ENCODE measurements around the gene CASTOR1. TPM values are rescaled to one million over a fixed set of nuclear protein-coding genes. Genes with fewer than 3 reads are reported as not detected.

The CASTOR1 gene
- total RNA-seq, 2 experiments from 2014 or later: 4.5 to 9.1 TPM

GRCh38 chr22:30294066-30294465, 4.8 kb upstream of the CASTOR1 start:
- Histone ChIP-seq H3K4me2 (ENCODE audit: low read length) (no peak overlapping the region), H3K9me2 (ENCODE audit: insufficient read depth, low read length) (no peaks in the 10 kb centered on the region), H2AFZ (ENCODE audit: low read length) (no peak overlapping the region), H3K27ac (ENCODE audit: low read depth, low read length, poor library complexity, severe bottlenecking) (no peak overlapping the region), H3K9me3 (ENCODE audit: low read length) (no peaks in the 10 kb centered on the region), H3K79me2 (ENCODE audit: insufficient read depth, low read depth, low read length) (no peaks in the 10 kb centered on the region), H3K4me3 (ENCODE audit: low read depth, low read length, poor library complexity, severe bottlenecking) (no peak overlapping the region), H4K20me1 (ENCODE audit: insufficient read depth, low read length) (no peaks in the 10 kb centered on the region), H3K36me3 (ENCODE audit: insufficient read depth, low read length) (peaks cover 16% of the 10 kb centered on the region; the same call in 1 of the 2 replicates), H3K4me1 (ENCODE audit: insufficient read depth, low read length, poor library complexity, severe bottlenecking) (peaks cover 30% of the 10 kb centered on the region)
- ChIA-PET POLR2A (no interaction called here), CTCF (ENCODE audit: unreplicated experiment) (no interaction called here)
- intact Hi-C loops (cut with micrococcal nuclease; ENCODE audit: unreplicated experiment): no loop called here
- BruUV-seq (replicated peaks): no TSS peak
- DNase-seq (ENCODE audit: low spot score): no peak
- TF ChIP-seq EZH2phosphoT487 (IDR thresholded peaks at IDR 0.05; ENCODE audit: borderline replicate concordance, low read depth, low read length) (no peak), CTCF (conservative IDR thresholded peaks at IDR 0.05; ENCODE audit: low read length) (no peak)

- H3K9me3 ChIP-seq (ENCODE audit: low read length): no peaks in the 10 kb centered on the region
- no peaks in the 10 kb centered on the region for H3K79me2 ChIP-seq (ENCODE audit: insufficient read depth, low read depth, low read length)
- H3K4me2 ChIP-seq (ENCODE audit: low read length): no peak overlapping the region
- no TSS peak for BruUV-seq (replicated peaks)
- H3K4me3 ChIP-seq (ENCODE audit: low read depth, low read length, poor library complexity, severe bottlenecking): no peak overlapping the region
- no peak for DNase-seq (ENCODE audit: low spot score)
- POLR2A ChIA-PET: no interaction called here
- H2AFZ ChIP-seq (ENCODE audit: low read length): no peak overlapping the region
- no peak overlapping the region for H3K27ac ChIP-seq (ENCODE audit: low read depth, low read length, poor library complexity, severe bottlenecking)
- CTCF ChIA-PET (ENCODE audit: unreplicated experiment): no interaction called here
- H3K9me2 ChIP-seq (ENCODE audit: insufficient read depth, low read length): no peaks in the 10 kb centered on the region
- intact Hi-C loops (cut with micrococcal nuclease; ENCODE audit: unreplicated experiment): no loop called here
- H4K20me1 ChIP-seq (ENCODE audit: insufficient read depth, low read length): no peaks in the 10 kb centered on the region
- no peak for TF ChIP-seq CTCF (conservative IDR thresholded peaks at IDR 0.05; ENCODE audit: low read length)
- no peak for TF ChIP-seq EZH2phosphoT487 (IDR thresholded peaks at IDR 0.05; ENCODE audit: borderline replicate concordance, low read depth, low read length)
- H3K36me3 ChIP-seq (ENCODE audit: insufficient read depth, low read length): peaks cover 16% of the 10 kb centered on the region; the same call in 1 of the 2 replicates
- peaks cover 40% of the 10 kb centered on the region for H3K4me1 ChIP-seq (ENCODE audit: insufficient read depth, low read length, poor library complexity, severe bottlenecking)
Observed at GRCh38 chr22:30293026-30293425, 3.7 kb upstream of the CASTOR1 start.

GRCh38 chr22:30292069-30292970, 3.0 kb upstream of the CASTOR1 start:
- Histone ChIP-seq H3K9me3 (ENCODE audit: low read length) (no peaks in the 10 kb centered on the region), H3K9me2 (ENCODE audit: insufficient read depth, low read length) (no peaks in the 10 kb centered on the region), H2AFZ (ENCODE audit: low read length) (no peak overlapping the region), H3K4me3 (ENCODE audit: low read depth, low read length, poor library complexity, severe bottlenecking) (no peak overlapping the region), H3K36me3 (ENCODE audit: insufficient read depth, low read length) (peaks cover 15% of the 10 kb centered on the region; the same call in 1 of the 2 replicates), H3K4me2 (ENCODE audit: low read length) (no peak overlapping the region), H4K20me1 (ENCODE audit: insufficient read depth, low read length) (no peaks in the 10 kb centered on the region), H3K79me2 (ENCODE audit: insufficient read depth, low read depth, low read length) (no peaks in the 10 kb centered on the region), H3K27ac (ENCODE audit: low read depth, low read length, poor library complexity, severe bottlenecking) (no peak overlapping the region), H3K4me1 (ENCODE audit: insufficient read depth, low read length, poor library complexity, severe bottlenecking) (peaks cover 36% of the 10 kb centered on the region)
- CTCF ChIA-PET (ENCODE audit: unreplicated experiment): interaction anchor here (0.5 kb wide), 1 partner anchor 95 kb away, joined by 3 read pairs; no protein-coding TSS in a partner anchor
- TF ChIP-seq EZH2phosphoT487 (IDR thresholded peaks at IDR 0.05; ENCODE audit: borderline replicate concordance, low read depth, low read length) (no peak), CTCF (conservative IDR thresholded peaks at IDR 0.05; ENCODE audit: low read length) (no peak)
- BruUV-seq (replicated peaks): no TSS peak
- intact Hi-C loops (cut with micrococcal nuclease; ENCODE audit: unreplicated experiment): no loop called here
- POLR2A ChIA-PET: no interaction called here
- no peak for DNase-seq (ENCODE audit: low spot score)

Data from OCI-LY7 (cell line).